GM10266 (cell line): Measurements from ENCODE around the gene BEGAIN.

Experiments used
- DNase-seq: peaks from one replicate; pipeline ENCODE4 v3.0.0; 2012; ENCODE audit errors: extremely low spot score
- TF ChIP-seq, protein P1 (sequence below): IDR thresholded peaks from 2 replicates; pipeline ENCODE4 v1.5.1; 2012; ENCODE audit warnings: mild to moderate bottlenecking, low read depth; ENCODE audit not compliant: control insufficient read depth, insufficient read depth; ENCODE audit errors: missing control alignments

Gene BEGAIN

DNA sequence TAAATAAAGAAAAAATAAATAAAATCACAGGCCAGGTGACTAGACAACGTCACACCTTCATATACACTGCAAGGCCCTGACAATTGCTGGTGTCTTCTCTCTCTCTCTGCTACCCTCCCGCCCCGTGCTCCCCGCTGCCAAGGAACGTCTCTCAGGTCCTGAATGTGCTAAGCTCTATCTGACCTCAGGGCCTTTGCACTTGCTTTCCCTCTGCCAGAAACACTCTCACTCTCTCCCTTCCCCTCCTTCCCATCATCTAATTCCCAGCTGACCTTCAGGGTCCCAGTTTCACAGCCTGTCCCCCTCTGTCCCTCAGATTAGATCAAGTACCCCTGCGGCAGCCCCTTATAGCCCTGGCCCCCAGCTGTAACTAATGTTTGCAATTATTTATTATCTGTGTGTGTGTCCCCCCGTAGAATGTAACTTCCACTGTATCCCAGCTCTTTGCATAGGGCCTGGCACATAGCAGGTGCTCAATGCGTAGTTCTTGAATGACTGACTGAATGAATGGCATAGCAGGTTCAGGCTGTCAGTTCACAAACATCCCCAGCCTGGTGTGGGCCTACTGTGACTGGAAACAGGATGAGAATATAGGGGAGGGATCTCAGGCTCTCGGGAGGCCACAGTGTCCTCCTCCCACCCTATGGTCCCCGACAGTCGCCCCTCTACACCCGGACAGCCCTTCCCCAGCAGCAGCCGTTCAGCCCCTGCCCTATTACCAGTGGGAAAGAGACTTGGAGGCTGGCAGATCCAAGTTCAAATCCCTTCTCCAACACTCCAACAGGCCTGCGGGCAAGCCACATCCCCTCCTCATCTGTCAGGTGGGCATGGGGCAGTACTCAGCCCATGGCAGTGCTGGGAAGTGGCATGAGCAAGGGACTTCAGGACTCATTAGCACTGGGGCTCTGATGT, 6.6 kb downstream of the BEGAIN start:
- TF ChIP-seq, protein P1, sequence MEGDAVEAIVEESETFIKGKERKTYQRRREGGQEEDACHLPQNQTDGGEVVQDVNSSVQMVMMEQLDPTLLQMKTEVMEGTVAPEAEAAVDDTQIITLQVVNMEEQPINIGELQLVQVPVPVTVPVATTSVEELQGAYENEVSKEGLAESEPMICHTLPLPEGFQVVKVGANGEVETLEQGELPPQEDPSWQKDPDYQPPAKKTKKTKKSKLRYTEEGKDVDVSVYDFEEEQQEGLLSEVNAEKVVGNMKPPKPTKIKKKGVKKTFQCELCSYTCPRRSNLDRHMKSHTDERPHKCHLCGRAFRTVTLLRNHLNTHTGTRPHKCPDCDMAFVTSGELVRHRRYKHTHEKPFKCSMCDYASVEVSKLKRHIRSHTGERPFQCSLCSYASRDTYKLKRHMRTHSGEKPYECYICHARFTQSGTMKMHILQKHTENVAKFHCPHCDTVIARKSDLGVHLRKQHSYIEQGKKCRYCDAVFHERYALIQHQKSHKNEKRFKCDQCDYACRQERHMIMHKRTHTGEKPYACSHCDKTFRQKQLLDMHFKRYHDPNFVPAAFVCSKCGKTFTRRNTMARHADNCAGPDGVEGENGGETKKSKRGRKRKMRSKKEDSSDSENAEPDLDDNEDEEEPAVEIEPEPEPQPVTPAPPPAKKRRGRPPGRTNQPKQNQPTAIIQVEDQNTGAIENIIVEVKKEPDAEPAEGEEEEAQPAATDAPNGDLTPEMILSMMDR = no peak
- no peak for DNase-seq

DNA sequence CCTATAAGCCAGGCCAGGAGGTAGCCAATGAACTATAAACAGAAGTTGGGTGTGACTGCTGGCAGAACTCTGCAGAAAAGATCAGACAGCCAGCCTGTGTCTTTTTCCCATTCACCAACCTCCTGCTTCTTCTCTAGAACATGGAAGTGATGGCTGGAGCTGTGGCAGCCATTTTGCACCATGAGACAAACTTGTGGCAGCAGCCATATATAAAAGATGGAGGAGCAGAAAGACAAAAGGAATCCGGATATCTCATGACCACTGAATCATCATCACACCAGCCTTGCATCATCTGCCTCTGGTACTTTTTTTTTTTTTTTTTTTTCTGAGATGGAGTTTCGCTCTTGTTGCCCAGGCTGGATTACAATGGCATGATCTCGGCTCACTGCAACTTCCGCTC, 8.7 kb downstream of the BEGAIN start:
- TF ChIP-seq, protein P1 = no peak
- DNase-seq = no peak

DNA sequence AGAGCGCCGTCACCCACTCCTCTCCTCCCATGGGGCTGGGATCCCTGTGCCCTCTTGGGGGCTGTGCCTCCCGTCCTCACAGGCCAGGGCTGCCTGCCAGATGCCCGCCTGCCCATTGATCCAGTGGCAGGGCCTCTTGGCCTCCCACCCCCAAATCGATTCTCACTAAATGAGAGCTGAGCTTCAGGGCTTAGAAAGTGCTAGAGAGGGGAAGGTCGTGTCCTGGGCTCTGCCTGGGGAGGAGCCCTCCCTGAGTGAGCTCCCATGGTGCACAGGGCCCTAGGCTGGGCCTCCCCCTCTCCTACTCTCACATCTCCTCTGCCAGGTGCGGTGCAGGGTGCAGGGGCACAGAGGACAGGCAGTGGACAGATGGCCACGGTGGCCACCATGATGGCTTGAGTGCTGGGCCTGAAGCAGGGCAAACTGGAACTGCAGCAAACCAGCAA, 9.2 kb downstream of the BEGAIN start:
- TF ChIP-seq, protein P1 = no peak

DNA sequence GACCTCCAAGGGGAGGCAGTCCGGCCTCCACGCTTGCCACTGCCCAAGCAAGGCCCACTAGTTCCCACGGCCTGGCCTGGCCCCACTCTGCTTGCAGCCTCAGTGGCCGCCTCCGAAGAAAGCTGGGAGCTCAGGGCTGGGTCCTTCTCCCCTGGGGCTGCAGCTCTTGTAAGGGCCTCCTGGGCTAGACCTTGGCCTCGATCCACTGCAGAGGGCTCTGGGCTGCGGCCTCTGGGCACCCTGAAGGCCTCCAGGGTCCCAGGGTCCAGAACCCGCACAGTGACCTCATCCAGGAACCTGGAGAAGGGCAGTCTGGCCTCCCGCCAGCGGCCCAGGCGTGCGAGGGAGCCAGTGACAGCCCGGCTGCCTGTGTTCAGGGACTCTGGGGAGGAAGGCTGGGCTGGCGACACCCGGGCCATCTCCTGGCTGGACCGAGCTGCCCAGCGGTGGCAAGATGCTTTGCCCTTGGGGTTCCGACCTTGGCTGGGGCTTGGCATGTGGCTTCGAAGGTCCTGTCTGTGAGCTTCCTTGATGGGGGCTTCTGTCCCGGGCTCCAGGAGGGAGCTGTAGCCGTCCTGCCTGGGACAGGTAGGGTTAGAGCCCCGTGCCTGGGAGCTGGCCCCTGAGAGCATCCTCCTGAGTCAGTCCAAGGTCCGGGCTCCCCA, 9.8 kb downstream of the BEGAIN start:
- TF ChIP-seq, protein P1 = no peak
- no peak for DNase-seq

More for the DNA sequence above, 9.2 kb downstream of the BEGAIN start:
- no peak for DNase-seq

DNA sequence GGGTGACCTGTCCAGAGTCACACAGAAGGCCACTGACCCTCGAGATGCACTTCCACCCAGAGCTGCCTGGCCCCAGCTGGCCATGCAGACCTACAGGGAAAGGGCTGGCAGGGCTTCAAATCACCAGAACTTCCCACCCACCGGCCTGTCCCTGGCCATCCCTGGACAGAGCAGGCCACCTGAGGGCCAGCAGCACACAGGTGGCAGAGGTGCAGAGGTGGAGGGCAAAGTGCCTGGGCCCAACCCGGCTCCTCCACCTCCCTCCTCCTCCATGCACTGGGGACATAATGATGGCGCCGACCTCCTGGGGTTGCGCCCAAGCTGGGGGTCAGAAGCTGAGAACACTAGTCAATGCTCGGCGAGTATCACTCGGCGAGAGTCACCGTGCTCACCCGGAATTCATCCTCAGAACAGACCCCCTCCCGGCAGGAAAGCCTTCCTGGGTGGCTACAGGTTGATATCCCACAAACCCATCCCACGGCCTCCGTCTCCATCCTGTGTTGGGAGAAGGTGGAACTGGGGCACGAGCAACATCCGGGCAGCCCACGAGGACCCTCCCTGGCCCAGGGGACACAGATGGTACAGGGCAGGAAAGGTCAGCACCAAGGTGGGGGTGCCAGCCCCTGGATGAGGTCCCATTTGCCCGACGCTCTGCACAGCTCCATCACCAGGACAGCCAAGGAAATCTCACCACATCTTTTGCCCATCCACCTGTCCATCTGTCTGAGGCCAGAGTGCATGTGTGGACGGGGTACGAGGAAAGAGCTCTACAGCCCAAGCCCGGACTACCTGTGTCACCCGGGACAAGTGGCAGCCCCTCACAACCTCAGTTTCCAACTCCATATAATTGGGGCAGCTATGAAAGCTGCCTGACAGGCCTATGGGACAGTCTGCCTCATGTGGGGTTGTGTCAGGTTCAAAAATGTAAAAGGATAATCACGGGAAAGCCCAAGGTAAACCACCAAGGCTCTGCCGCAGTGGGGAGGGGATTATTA, 10.8 kb downstream of the BEGAIN start:
- DNase-seq = no peak
- TF ChIP-seq, protein P1 = no peak

DNA sequence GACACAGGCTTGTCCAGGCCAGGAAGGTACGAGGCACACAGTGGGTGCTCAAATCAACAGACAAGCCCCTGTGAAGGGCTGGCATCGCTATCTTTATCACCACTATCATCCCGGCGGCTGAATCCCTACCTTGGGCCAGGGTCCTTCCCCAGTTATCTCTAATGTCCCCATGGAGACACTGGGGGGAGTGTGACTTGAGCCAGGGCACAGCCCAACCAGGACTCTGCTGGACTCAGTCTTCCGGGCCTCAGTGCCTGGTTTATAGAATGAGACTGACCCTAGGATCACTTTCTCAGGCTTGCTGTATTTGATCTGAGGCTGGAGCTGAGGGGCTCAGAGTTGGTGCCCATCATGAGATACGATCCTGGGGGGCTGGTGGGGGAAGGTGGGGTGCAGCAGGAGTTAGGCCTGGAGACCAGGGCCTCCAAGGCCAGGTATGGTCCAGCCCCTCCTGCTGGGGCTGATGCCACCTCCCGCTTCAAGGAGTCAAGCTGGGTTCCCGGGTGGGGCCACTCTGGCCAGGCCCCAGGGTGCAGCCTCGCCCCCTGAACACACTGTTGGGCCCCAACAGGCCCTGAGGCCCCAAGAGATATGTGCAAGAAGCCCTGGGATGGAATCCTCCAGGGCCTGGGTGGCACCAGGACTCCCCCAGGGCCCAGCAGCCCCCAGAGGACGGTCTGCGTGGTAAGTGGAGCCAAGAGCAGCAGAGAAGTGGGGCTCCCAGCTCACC, 11.8 kb downstream of the BEGAIN start:
- DNase-seq = no peak
- TF ChIP-seq, protein P1 = no peak
